Suppressor macrophage treated with lipopolysaccharide for 4 hours (primary cell): ENCODE results near the gene PABPN1L.
"Not testable (repeated sequence)": the region's sequence is repeated elsewhere in the genome, so short reads cannot be mapped to it uniquely, and the experiment has no call there.

ENCODE experiments used
- DNase-seq: peaks from one replicate; pipeline ENCODE4 v3.0.0-alpha.2; 2020

PABPN1L gene

DNA sequence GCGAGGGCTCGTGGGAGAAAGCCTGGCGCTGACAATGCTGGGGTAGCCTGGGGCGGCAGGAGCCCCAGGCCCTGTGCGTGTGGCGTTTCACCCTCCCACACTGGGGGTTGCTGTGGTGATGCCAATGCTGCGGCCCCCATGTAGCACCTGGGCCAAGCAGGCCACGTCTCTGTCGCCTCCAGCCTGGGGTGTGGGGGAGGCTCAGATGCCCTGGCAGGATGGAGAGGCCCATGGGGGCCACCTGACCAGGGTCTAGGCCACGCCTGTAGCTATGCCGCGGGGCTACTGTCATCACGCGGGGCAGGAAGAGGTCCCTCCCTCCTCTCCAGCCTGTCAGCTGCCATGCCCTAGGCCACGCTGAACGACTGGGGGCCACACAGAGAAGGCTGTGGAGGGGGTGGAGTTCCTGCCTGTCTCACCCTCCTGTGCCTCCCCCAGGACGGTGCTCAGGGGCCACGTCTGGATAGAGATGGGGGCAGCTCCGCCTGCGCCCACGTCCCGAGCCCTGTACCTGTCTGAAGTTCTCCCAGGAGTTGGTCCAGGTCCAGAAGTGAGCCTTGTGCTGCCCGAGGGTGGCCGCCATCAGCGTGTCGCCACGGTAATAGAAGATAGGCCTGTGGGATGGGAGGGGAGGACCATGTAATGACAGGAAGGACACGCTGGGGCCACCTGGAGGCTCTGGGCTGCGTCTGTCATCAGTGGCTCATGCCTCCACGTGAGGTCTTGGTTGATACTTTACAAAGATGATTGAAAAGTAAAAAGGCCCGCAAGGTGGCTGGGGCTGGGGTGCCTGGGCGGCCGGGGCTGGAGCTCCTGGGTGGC, 42.0 kb downstream of the PABPN1L start:
- DNase-seq, result no peak

DNA sequence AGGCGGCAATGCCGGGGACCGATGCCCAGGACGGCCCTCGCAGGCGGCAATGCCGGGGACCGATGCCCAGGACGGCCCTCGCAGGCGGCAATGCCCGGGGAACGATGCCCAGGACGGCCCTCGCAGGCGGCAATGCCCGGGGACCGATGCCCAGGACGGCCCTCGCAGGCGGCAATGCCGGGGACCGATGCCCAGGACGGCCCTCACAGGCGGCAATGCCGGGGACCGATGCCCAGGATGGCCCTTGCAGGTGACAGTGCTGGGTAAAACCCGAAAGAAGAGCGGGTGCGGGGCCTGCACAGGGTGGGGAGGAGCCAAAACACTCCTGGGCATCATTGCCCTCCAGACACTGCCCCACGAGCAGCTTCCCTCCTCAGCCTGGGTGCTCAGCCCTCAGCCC, 42.8 kb downstream of the PABPN1L start:
- DNase-seq, result not testable (repeated sequence)

DNA sequence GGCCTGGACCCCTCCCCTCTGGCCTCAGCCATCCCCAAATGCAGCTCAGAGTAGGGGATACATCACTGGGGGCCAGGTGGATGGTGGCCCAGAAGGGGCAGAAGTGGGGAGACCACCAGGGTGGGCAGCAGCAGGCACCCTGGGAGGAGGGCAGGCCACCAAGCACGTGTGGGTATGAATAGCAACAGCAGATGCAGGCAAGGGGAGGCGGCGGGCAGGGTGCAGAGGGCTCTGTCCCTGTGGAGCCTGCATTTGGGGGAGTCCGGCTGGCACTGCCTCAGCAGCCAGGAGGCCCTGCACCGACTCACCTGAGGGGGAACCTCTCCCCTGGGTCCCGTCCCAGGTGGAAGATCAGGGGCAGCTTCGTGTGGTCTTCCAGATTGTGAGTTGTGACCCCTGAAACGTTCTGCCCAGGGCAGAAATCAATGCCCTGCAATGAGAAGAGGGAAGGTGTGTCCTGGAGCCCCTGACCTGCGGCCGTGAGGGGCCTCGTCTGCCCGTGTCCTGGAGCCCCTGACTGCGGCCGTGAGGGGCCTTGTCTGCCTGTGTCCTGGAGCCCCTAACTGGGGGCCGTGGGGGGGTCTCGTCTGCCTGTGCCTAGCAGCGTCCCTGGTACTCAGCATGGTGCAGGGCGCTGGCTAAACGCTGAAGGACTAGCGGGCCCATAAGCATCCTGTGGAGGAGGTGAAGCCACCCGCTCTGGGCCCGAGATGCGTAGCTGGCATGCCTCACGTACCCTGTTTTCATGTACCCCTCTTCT, 44.0 kb downstream of the PABPN1L start:
- DNase-seq, result no peak

DNA sequence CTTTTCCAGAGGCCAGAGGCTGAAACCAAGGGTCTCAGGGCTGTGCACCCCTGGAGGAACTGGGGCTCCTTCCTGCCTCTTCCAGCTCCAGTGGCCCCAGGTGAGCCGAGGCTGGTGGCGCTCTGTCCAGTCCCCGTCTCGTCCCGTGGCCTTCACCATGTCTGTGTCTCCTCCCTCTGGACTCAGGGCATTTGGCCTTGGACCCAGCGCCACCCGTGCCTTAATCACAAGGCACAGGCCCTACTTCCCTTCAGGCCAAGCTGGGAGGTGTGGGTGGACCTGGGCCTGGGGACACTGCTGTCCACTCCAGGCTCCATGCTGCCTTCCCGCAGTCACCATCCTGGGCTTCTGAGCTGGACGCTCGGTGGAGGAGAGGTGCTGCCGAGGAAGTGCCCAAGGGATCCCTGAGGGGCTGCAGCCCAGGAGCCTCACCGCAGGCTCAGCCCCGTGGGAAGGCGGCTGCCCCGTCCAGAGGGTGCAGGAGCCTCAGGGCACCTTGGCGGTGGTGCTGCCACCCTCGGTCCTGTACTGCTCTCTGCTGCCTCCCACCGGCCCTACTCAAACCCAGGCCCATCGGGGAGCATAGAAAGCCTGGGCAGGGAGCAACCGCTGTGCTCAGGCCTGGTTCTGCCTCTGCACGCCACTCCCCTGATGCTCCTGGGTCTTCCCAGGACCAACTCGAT, 45.2 kb downstream of the PABPN1L start:
- DNase-seq, result no peak

DNA sequence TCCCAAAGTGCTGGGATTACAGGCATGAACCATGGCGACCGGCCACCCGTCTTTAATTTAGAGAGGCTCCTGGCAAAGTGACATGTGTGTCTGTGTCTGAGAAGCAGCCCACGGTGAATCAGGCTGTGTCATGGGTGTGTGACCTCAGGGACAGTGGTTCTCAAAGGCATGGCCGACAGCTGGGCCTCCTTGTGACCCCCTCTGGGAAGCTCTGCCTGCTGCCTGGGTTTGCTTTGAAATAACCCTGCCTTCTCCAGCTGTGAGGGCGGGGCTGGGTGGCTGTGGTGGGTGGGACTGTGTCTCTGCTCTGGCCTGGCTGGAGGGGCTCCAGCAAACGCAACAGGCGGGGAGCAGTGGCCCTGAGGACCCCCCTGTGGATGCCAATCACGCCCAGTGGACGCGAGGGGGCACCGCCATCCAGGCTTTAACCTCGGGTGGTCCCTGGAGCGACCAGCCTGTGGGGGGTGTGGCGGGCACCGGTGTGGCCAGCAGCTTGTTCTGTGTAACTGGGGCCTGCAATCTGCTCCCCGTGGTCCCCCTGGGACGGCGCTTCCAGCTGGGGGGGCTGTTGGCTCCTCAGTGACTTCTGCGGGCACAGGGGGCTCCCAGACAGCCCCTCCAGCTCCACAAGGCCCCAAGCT, 46.0 kb downstream of the PABPN1L start:
- DNase-seq, result no peak

DNA sequence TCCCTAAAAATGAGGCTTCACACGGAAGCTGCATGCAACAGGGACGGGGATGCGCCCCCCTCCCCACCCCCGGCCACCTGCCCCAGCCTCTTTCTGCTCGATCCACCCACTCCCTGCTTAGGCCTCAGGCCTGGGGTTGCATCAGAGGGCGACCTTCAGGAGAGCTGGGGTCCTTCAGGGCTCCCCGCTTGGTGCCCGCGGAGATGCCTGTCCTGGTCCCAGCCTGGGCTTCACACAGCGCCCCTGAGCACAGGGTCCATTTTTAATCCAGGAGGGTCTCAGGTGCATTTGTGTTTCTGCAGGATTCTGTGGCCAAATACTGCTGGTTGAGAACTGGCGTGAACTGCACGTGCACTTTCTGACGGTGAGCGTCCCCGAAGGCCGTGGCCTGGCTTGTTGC, 47.3 kb downstream of the PABPN1L start:
- DNase-seq, result no peak

DNA sequence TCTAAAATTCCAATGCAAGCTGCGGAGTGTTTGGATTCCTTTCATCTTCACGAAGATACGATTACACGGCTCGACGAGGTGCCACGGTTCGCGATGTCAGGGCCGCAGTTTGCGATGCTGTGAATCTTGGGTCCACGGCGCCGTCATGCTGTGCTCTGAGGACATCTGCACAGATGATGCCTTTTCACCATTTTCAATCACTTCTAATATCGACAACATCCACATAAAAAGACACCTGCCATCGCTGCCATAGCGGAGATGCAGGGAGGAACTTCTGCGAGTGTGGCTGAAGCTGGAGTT, 47.9 kb downstream of the PABPN1L start:
- DNase-seq, result no peak

DNA sequence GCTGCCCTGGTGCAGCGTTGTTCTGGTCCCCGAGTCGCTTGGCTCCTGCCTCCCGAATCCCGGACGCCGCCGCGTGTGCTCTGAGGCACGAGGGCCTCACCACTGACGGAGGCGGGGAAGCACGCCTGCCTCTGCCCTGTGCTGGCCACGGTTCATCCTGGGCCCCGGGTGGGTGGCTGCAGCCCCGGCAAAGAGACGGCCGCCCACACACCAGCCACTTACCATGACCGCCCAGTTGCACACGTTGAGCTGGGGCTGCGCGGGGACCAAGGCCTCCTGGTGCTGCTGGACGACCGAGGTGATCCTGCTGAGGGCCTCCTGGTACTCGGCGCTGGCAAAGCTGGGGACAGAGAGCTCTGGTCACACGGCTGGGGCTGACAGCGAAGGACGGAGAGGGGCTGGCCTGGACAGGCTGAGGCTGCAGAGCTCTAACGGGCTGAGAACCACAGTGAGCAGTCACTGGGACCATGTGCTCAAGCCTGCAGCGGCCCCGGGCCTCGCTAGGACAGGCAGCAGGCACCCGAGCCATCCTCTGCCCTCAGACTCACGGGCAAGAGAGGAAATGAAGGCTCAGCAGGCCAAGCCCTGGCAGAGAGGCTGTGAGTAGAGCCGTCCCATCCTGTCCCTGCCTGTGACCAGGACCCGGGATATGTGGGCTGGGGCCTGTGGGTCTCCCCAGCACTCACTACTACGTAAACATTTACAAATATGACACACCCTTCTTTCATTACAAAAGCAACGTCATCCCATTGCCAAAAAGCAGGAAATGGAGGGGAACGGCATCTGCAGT, 48.5 kb downstream of the PABPN1L start:
- DNase-seq, result no peak

DNA sequence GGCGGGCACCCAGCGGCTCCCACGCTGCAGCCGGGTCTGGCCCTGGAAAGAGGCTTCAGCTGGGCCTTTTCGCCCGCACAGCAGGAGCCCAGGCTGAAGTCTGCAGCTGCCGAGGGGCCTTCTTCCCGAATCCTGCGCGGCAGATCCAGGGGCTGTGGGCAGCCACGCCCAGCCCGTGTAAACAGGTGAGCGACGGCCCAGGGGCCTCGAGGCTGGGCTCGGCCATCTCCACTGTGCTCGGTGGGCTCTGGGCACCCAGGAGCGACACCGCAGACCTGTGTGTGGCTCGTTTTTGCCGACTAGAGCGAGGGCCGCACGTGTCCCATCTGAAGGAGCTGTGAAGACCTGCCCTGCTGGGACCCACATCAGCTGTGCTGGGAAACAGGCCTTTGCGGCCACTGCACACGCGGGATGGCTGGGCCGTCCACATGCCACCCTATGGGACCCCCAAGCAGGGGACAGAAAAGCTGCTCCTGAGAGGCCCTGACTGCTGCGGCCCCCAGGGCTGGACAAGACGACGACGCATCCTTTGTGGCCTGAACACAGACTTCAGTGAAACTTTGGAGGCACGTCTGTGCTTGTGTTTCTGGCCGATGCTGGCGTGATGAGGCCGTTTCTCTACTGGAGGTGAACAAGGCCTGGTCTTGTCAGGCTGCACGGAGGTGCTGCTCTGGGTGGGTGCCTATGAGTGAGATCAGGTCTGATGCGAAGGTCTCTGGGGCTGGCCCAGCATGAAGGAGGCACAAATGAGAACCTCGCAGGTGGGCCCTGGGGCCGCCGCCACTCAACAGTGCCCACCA, 49.5 kb downstream of the PABPN1L start:
- no peak for DNase-seq

DNA sequence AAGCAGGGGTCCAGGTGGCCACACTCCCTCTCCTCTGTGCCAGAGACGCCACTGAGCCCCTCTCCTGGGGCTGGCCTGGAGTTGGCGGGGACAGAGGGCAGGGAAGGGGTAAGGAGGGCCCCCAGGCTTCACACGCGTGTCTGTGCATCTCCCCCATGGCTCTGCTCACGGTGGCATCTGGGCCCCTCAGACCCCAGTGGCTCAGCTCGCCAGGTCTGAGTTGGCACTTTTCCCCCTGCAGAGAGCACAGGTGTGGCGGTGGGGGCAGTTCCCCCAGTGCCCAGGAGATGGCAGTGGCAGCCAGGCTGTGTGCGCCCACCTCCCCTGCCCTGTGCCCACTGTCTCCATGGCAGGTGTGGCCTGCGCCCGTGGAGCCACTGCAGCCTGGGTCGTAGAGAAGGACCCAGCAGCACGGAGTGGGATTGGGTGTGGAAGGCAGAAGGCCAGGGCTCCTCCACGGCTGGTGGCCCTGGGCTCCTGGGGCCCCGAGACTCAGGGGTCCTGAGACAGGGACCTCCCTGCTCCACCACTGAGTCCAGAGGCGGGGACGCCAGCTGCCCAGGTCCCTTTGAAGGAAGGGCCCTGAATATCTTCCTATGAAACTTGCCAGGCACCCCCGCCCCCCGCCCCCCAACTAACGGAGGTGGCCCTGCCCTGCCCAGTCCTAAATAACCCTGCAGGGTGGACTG, 50.4 kb downstream of the PABPN1L start:
- peak; percentile 23 for DNase-seq

DNA sequence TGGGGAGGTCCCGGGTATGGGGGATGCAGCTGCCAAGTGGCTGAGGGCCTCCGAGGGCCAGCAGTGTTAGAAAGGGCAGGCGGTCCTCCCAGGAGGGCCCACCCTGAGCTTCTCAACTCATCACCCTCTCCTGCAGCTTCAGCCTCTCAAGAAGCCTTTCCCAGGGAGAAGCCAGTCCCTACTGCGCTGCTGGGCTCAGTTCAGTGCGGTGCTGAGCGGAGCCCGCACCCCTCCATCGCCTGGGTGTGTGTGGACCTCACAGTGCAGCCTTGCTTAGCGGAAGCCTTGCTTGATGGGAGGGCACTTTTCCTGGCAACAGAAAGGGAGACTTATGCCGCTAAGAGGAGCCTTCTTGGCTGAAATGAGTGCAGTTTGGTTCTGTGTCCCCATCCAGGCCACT, 51.2 kb downstream of the PABPN1L start:
- DNase-seq, result no peak

DNA sequence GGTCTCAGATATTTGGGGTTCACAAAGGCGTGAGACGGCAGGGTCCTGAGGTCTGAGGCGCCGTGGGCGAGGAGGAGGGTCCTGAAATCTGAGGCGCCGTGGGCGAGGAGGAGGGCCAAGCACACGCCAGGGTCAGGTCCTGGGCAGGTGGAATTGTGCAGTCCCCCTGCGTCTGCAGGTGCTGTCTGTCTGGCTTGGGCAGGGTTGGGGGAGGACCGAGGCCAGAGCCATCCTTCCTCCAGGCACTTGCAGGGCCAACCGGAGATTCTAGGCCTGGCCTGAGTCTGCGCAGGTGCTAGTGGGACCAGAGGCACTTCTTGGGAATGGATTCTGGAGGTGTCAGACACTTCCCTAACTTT, 52.3 kb downstream of the PABPN1L start:
- DNase-seq, result no peak
